ENCODE measurements around the gene PANK1.
"Not testable (repeated sequence)": the region's sequence is repeated elsewhere in the genome, so short reads cannot be mapped to it uniquely, and the experiment has no call there.

Gene PANK1

GRCh38 chr10:89566992-89567391, 78.0 kb downstream of the PANK1 start:
- DNase-seq (ENCODE audit: low read depth): no peak

- no peak for DNase-seq (ENCODE audit: low read depth)
Measured at GRCh38 chr10:89566095-89566950, 78.7 kb downstream of the PANK1 start.

GRCh38 chr10:89565180-89565579, 79.9 kb downstream of the PANK1 start:
- no peak for DNase-seq (ENCODE audit: low read depth)

GRCh38 chr10:89563861-89564478, 81.1 kb downstream of the PANK1 start:
- peak; percentile 70 for DNase-seq (ENCODE audit: low read depth)

DNA sequence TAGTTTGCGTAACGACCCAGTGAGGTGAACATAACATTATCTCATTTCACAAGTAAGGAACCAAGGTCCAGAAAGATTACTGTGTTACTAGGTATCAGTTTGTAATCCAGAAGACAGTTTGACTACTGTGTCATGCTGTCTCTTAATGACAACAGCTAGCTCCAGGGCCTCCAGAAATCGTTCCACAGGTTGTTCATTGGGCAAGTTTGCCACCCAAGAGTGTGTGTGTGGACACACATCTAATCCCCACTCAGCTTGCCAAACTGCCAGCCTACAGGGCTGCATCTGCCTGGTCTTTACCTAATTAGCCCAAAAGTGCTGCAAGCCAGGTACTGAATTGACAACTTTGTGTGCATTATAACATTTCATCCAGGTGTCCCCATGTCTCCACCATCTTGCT, 81.7 kb downstream of the PANK1 start:
- DNase-seq (ENCODE audit: low read depth): no peak

GRCh38 chr10:89556600-89556999, 88.4 kb downstream of the PANK1 start:
- no peak for DNase-seq (ENCODE audit: low read depth)

- DNase-seq (ENCODE audit: low read depth): peak; percentile 51
Measured at GRCh38 chr10:89555688-89556445, 89.2 kb downstream of the PANK1 start.

GRCh38 chr10:89554433-89554832, 90.6 kb downstream of the PANK1 start:
- no peak for DNase-seq (ENCODE audit: low read depth)

DNA sequence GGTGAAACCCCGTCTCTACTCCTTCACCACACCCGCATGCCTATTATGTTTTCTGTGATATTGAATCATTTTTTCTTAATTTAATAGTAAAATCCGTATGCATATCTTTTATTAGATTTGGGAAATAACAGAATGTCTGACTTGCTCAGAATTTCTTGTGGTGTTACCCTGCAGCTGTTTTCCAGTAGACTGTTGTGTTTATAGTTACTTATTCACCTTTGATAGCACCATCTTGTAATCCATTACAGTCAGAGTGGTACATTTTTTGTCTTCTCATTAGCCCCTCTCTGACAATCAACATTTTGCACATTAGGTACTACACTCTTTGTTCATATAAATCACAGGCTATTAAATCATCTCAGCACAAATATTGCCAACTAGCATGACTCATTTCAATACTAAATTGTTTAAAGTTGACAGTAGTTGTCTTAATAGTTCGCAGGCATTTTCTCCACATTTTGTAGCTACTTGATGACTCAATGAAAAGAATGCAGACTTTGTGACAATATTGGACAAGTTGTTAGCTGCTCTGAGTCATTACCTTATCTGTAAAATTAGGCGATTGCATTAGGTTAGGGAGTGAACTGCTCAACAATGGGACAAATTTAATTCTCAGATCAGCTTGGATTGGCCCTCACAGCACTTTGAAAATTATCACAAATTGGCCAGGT, 91.8 kb downstream of the PANK1 start:
- peak; percentile 96 for DNase-seq (ENCODE audit: low read depth)

DNA sequence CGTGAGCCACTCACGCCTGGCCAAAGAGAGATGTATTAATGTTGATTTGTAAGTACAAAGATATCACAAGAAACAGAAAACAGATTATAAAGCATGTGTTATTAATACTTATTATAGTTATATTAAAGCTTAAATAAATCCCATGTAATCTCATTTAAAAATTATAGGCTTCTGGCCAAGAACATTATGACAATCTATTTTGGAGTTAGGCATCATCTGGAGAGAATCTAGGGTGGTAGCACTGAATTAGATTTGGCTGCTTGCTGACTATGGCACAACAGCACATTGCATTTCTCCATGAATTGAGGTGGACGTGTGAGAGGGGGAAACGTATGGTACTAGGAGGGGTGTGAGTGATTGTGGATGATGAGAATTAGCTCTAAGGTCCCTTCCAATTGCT, 92.8 kb downstream of the PANK1 start:
- DNase-seq (ENCODE audit: low read depth): no peak

- DNase-seq (ENCODE audit: low read depth): no peak
Measured at GRCh38 chr10:89550509-89550908, 94.5 kb downstream of the PANK1 start.

DNA sequence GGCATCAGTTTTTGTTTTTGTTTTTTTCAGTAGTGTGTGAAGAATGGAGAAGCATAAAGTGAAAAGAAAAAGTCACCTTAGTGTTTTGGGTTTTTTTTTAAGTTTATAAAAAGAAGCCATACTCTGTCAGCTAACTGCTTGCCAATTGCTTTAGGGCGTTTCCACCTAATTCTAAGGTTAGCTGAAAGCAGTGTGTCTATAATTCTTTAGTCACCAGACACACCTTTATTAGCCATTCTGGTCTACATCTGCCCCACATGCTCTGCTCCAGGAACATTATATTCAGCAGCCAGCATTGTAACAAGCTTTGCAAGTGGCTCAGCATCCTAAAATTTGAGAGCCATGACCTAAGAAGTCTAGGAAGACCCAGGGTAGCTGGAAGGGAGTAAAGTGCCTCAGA, 95.5 kb downstream of the PANK1 start:
- no peak for DNase-seq (ENCODE audit: low read depth)

- DNase-seq (ENCODE audit: low read depth): no peak
Measured at GRCh38 chr10:89548673-89549072, 96.4 kb downstream of the PANK1 start.

DNA sequence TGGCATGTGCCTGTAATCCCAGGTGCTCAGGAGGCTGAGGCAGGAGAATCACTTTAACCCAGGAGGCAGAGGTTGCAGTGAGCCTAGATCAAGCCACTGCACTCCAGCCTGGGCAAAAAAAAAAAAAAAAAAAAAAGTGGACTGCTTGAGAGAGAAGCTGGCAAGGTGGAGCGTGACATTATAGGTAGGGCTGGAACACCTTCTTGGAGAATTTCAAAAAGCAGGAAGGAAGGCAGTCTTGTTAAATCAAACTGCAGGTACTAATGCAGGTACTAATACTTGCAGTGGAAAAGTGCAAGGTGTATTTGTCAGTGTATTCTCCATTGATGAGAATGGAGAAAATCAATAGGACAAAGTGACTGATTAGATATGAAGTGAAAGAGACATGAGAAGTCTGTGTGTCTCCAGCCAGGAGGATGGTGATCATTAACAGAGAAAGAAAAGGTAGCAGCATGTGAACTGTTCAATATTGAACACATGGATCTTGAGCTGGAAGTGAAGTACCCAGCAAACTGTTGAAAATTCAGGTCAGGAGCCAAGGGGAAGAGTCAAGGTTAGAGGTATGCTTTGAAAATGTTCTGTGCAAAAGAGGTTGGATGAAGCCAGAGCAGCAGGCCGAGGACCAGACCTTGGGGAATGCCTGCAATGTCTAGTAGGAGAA, 97.1 kb downstream of the PANK1 start:
- DNase-seq (ENCODE audit: low read depth): no peak

DNA sequence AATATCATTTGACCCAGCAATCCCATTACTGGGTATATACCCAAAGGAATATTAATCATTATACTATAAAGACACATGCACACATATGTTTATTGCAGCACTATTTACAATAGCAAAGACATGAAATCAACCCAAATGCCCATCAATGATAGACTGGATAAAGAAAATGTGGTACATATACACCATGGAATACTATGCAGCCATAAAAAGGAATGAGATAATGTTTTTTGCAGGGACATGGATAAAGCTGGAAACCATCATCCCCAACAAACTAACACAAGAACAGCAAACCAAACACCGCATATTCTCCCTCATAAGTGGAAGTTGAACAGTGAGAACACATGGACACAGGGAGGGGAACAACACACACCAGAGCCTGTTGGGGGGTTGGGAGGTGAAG, 98.4 kb downstream of the PANK1 start:
- DNase-seq (ENCODE audit: low read depth): not testable (repeated sequence)

GRCh38 chr10:89543841-89544240, 101.2 kb downstream of the PANK1 start:
- DNase-seq (ENCODE audit: low read depth): no peak

DNA sequence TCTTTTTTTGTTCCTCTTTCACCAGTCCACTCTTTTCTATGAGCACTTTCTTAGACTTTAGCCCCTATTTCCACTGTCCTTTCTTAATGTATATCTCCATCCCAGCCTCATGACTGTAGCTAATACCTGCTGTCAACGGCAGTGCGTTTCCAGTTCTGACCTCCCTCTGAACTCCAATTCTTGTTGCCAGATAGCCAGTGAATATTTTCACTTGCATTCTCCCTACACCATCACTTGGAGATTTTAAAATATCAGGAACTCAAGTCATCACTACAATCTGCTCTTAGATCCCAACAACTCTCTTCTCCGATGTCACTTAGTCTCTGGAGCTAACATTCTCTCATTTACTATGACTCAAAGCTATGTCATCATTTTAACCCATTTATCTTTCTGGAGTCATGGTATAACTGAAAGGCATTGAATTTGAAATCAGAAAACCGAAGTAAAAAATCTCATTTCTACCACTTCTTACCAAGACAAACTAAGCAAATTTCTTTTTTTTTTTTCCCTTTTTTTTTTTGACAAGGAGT, 104.6 kb downstream of the PANK1 start:
- DNase-seq (ENCODE audit: low read depth): peak; percentile 66

DNA sequence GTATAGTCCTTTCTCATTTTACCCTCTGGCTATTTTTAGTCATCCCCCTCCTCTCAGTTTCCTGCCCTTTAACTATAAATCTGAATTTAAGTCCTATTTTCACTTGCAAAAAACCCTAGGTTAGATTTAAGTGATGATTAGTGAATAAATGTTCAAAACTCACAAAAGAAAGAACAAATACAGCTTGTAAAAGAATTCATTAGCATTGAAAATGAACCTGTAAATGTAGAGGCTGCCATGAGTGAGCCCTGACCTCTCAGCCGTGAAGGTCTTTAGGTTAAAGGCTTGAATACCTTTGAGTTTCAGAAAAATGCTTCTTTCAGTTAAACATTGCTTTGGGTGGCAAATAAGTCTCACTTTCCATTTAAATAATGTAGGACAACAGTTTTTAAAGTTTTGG, 107.7 kb downstream of the PANK1 start:
- no peak for DNase-seq (ENCODE audit: low read depth)

DNA sequence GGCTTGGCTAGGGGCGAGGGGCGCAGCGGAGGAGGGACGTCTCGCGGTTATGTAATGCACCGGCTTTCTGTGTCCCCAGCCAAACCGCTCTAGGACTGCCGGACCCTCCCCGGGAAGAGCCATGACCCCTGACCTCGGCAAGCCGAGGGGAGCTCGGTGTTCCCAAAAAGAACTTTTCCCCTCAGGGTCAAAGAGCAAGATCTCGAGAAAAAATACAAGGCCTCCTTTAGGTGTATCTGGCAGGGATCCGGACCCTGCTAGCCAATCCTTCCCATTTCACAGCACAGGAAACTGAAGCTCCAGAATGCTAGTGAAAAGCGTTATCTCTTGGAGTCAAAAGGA, 109.1 kb downstream of the PANK1 start:
- DNase-seq (ENCODE audit: low read depth): no peak

DNA sequence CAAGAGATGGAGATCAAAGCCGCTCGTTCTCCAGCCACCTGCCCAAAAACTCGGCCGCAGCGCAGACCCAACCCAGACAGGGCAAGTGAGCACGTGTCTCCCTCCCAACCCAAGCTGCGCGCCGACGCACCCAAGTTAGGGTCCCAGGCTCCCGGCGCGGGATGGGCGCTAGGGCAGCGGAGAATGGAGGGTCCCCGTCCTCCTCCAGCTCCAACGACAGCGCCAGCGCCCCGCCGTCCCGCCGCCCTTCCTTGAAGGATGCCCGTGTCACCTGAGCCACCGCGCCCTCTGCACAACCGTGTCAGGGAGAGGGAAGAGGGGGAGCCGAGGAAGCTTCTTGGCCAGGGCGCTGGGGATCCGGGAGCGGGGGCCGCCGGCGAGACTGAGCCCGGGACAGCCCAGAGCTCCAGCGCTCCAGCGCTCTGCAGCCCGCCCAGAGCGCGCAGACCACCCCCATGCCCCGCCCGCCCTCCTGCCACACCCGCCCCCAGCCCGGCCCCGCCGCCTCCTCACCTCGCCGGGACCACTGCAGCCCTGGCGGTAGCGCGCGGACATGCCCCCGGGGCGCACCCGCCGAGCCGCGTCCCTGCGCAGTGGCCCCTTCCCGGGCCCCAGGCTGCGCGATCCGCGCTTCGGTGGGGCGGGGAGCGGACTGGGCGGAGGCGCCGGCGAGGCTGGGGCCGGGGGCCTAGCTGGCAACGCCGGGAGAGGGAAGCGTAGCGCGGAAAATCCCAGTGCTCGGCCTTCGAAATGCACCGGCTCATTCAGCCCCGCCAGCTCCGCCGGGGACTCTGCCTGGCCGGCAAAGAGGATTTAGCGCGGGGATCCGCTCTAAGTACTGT, 109.7 kb downstream of the PANK1 start, which contains the start of gene SLC16A12:
SLC16A12 (minus strand) TSS at position 424 of the 842 bp plus-strand sequence. CDS start 73,016 bp downstream, outside the sequence.
- peak; percentile 20 for DNase-seq (ENCODE audit: low read depth)

DNA sequence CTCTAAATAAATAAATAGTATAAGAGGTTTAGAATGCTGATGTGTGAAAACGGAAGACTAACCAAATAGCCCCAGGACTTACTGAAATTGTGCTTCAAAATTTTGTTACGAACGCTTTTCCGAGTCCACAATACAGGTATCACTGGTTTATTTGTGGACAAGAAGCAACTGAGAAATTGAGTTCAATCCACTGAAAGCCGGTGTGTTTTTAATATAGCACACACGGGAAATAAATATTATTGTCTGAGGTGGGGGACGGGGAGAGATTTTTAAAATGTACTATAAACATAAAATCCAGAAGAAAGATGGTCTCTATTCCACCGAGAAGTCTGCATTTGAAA, 110.2 kb downstream of the PANK1 start:
- no peak for DNase-seq (ENCODE audit: low read depth)

Measured in ELR (cell line).